Measurements from ENCODE around the gene CCDC13. TPM values are rescaled to one million over a fixed set of nuclear protein-coding genes. Genes with fewer than 3 reads are reported as not detected.

Gene CCDC13
- total and polyA plus RNA-seq, 2 experiments from 2014 or later = 0.22 to 1.1 TPM

DNA sequence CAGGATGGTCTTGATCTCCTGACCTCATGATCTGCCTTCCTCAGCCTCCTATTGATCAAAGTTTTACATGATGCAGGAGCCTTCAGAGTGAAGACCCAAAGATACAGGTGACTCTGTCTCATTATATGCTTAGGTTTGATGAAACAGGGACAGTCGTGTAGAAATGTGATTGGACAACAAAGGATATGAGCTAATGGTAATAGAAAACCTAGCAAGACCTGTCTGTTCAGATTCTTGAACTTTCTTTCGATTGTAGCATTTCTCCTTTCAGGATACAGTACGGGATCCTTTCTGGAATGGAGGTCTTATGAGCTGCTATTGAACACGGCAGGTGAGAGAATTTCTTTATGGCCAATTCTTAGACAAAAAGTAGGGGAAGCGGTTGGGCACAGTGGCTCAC is 36.1 kb upstream of the CCDC13 start, which contains the start of gene ACKR2:
ACKR2 (plus strand) TSS at position 244 of the 400 bp plus-strand sequence. CDS start 55,058 bp downstream, outside the sequence.
- no peak for DNase-seq
- Histone ChIP-seq H3K79me2 (ENCODE audit: insufficient read depth) (no peaks in the 10 kb centered on the region), H3K4me2 (ENCODE audit: unreplicated experiment) (no peak within 1 kb of the TSS), H2AFZ (no peak within 1 kb of the TSS), H4K20me1 (ENCODE audit: insufficient read depth) (no peaks in the 10 kb centered on the region), H3K27ac (no peak within 1 kb of the TSS), H3K9ac (no peak within 1 kb of the TSS), H3K4me1 (ENCODE audit: insufficient read depth) (no peaks in the 10 kb centered on the region), H3K4me3 (no peak within 1 kb of the TSS), H3F3A (ENCODE audit: insufficient read depth) (no peaks in the 10 kb centered on the region), H3K9me3 (ENCODE audit: low read depth) (no peaks in the 10 kb centered on the region), H3K9me2 (ENCODE audit: insufficient read depth) (no peaks in the 10 kb centered on the region), H3K36me3 (ENCODE audit: low read depth) (no peaks in the 10 kb centered on the region), H3K27me3 (replicated peaks; ENCODE audit: insufficient read depth) (no peaks in the 10 kb centered on the region)
- TF ChIP-seq EZH2phosphoT487 (IDR thresholded peaks at IDR 0.05; ENCODE audit: insufficient read depth, low read depth) (no peak), EZH2 (IDR thresholded peaks at IDR 0.05; ENCODE audit: insufficient read depth, poor library complexity, severe bottlenecking) (no peak)
- 76 to 81% methylated on average over 5 of the region's 5 CpGs for WGBS, 2 experiments (ENCODE audit: low coverage in 1 of 2, low lambda C conversion rate in 2 of 2, missing lambda C conversion rate in 2 of 2)
- in situ Hi-C loops (cut with MboI) = no loop called here

GRCh38 chr3:42807929-42808328 is 34.9 kb upstream of the CCDC13 start:
- Histone ChIP-seq H4K20me1 (ENCODE audit: insufficient read depth) (no peaks in the 10 kb centered on the region), H3K36me3 (ENCODE audit: low read depth) (no peaks in the 10 kb centered on the region), H3K79me2 (ENCODE audit: insufficient read depth) (peaks cover 11% of the 10 kb centered on the region), H3K9ac (no peak overlapping the region), H3K27me3 (replicated peaks; ENCODE audit: insufficient read depth) (no peaks in the 10 kb centered on the region), H3K4me2 (ENCODE audit: unreplicated experiment) (no peak overlapping the region), H3K27ac (no peak overlapping the region), H2AFZ (no peak overlapping the region), H3K9me2 (ENCODE audit: insufficient read depth) (no peaks in the 10 kb centered on the region), H3F3A (ENCODE audit: insufficient read depth) (peaks cover 7% of the 10 kb centered on the region), H3K4me3 (no peak overlapping the region), H3K9me3 (ENCODE audit: low read depth) (no peaks in the 10 kb centered on the region), H3K4me1 (ENCODE audit: insufficient read depth) (peaks cover 4% of the 10 kb centered on the region)
- in situ Hi-C loops (cut with MboI) = no loop called here
- TF ChIP-seq EZH2phosphoT487 (IDR thresholded peaks at IDR 0.05; ENCODE audit: insufficient read depth, low read depth) (no peak), EZH2 (IDR thresholded peaks at IDR 0.05; ENCODE audit: insufficient read depth, poor library complexity, severe bottlenecking) (no peak)
- no peak for DNase-seq
- WGBS, 2 experiments (ENCODE audit: low coverage in 1 of 2, low lambda C conversion rate in 2 of 2, missing lambda C conversion rate in 2 of 2) = 82 to 85% methylated on average over 4 of the region's 4 CpGs

DNA sequence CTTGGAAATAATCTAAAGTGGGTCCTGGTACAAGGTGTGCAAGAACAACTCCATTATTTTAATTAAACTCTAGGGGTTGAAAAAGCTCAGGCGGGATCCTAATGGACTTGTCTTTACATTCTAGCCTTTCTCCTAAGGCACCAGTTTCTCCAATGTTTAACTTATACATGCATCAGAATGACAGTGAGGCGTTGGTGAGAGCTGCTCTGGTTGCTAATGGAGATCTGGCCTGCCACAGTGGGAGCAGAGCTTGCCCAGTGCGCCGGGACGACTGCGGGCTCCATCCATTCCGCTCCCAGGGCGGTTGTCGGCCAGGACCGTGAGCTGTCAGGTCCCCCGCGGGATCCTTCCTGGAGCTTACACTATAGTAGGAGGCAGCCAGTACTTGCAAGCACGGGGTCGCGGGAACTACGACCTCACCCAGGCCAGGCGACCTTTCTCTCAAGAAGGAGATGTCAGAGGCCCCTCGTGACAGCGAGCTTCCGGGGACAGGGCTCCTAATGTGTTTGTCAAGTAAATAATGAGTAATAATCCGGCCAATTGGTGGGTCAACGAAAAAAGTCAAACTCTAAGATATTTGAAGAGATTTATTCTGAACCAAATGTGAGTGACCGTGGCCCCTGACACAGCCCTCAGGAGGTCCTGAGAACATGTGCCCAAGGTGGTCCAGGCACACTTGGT is 32.2 kb upstream of the CCDC13 start:
- in situ Hi-C loops (cut with MboI) = no loop called here
- H3K27ac ChIP-seq = no peak overlapping the region
- 33 to 38% methylated on average over 23 of the region's 23 CpGs for WGBS, 2 experiments (ENCODE audit: low coverage in 1 of 2, low lambda C conversion rate in 2 of 2, missing lambda C conversion rate in 2 of 2)

DNA sequence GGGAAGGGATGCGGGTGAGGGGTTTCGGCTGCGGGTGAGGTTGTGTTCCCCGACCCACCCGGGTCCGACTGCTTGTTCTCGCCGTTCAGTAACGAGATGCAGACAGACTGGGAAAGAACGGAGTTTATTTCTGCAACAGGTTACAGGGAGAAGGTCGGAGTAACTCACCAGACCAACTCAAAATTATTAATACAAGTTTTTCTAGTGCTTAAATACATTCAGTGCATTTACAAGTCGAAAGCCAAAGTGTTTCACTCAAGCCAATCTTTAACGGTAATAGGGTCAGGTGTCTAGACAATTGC is 31.7 kb upstream of the CCDC13 start:
- H3K9me2 ChIP-seq (ENCODE audit: insufficient read depth) = no peaks in the 10 kb centered on the region
- H3K4me1 ChIP-seq (ENCODE audit: insufficient read depth) = peaks cover 11% of the 10 kb centered on the region
- peaks cover 14% of the 10 kb centered on the region for H3F3A ChIP-seq (ENCODE audit: insufficient read depth)
- peak overlapping the region; percentile 90 for H3K9ac ChIP-seq
- H3K79me2 ChIP-seq (ENCODE audit: insufficient read depth) = peaks cover 43% of the 10 kb centered on the region
- H3K4me3 ChIP-seq = peak overlapping the region; percentile 92
- H3K27ac ChIP-seq = no peak overlapping the region
- no peaks in the 10 kb centered on the region for H3K9me3 ChIP-seq (ENCODE audit: low read depth)
- no peaks in the 10 kb centered on the region for H4K20me1 ChIP-seq (ENCODE audit: insufficient read depth)
- in situ Hi-C loops (cut with MboI) = no loop called here
- peak overlapping the region; percentile 97 for H2AFZ ChIP-seq
- H3K27me3 ChIP-seq (replicated peaks; ENCODE audit: insufficient read depth) = no peaks in the 10 kb centered on the region
- DNase-seq = no peak
- TF ChIP-seq EZH2 (IDR thresholded peaks at IDR 0.05; ENCODE audit: insufficient read depth, poor library complexity, severe bottlenecking) = no peak
- TF ChIP-seq EZH2phosphoT487 (IDR thresholded peaks at IDR 0.05; ENCODE audit: insufficient read depth, low read depth) = no peak
- peak overlapping the region; percentile 99 for H3K4me2 ChIP-seq (ENCODE audit: unreplicated experiment)
- no peaks in the 10 kb centered on the region for H3K36me3 ChIP-seq (ENCODE audit: low read depth)
- 0 to 1% methylated on average over 13 of the region's 13 CpGs for WGBS, 2 experiments (ENCODE audit: low coverage in 1 of 2, low lambda C conversion rate in 2 of 2, missing lambda C conversion rate in 2 of 2)

More for the DNA sequence above, 32.2 kb upstream of the CCDC13 start:
- Histone ChIP-seq H3K27me3 (replicated peaks; ENCODE audit: insufficient read depth) (no peaks in the 10 kb centered on the region), H4K20me1 (ENCODE audit: insufficient read depth) (no peaks in the 10 kb centered on the region), H3K9me2 (ENCODE audit: insufficient read depth) (no peaks in the 10 kb centered on the region), H3K4me3 (peak overlapping the region; percentile 92), H3F3A (ENCODE audit: insufficient read depth) (peaks cover 14% of the 10 kb centered on the region), H3K4me1 (ENCODE audit: insufficient read depth) (peaks cover 11% of the 10 kb centered on the region), H3K9me3 (ENCODE audit: low read depth) (no peaks in the 10 kb centered on the region), H3K79me2 (ENCODE audit: insufficient read depth) (peaks cover 38% of the 10 kb centered on the region), H2AFZ (peak overlapping the region; percentile 97), H3K36me3 (ENCODE audit: low read depth) (no peaks in the 10 kb centered on the region), H3K9ac (peak overlapping the region; percentile 90; the same call in 1 of the 2 replicates), H3K4me2 (ENCODE audit: unreplicated experiment) (peak overlapping the region; percentile 99)
- peak; percentile 43 for DNase-seq
- TF ChIP-seq EZH2phosphoT487 (IDR thresholded peaks at IDR 0.05; ENCODE audit: insufficient read depth, low read depth) (no peak), EZH2 (IDR thresholded peaks at IDR 0.05; ENCODE audit: insufficient read depth, poor library complexity, severe bottlenecking) (no peak)

Measured in GM23248 (cell line).